ENCODE data around the gene COL1A2. TPM values are rescaled to one million over a fixed set of nuclear protein-coding genes. Genes with fewer than 3 reads are reported as not detected.

Gene COL1A2
- total and polyA plus RNA-seq, 2 donors from 2014 or later: 51.4 to 149 TPM

DNA sequence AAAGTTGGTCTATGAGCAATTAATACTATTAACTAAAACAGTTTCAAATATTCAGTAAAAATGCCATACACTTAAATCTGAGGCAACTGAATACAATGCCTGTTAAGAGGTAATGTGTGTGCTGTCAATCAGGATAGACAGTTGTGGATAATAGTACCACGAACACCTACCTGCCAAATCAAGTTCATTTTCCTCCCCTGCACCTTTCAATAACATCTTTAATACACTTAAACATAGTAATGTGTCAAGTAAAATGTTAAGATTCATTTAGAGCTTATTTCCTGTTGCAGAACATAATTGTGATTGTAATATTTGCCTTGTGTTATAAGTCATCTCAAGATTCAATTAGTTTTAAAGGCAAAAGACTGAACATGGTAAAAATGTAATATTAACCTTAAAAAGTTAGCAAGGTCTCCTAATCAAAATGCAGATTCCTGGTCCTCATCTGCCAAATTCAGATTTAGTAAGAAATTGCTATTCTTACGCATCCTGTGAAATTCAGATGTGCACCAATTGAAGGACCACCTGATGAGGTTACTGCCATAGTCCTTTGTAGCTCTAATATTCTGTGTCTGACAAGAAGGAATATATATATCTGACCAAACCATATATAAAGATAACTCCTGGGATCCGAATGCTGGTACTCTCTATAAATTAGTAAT is 37.1 kb downstream of the COL1A2 start:
- no peak for TF ChIP-seq CTCF (IDR thresholded peaks at IDR 0.05; ENCODE audit: borderline replicate concordance, extremely low read depth, insufficient read depth)
- FAIRE-seq (no peak), DNase-seq (no peak)
- H3K4me1 ChIP-seq (ENCODE audit: control insufficient read depth in 2 of 3, insufficient read depth in 2 of 3, low read depth in 1 of 3, low read length in 3 of 3): no peaks in the 10 kb centered on the region
- intact Hi-C loops (cut with DNase I): no loop called here
- no peaks in the 10 kb centered on the region for H3K9me3 ChIP-seq (ENCODE audit: control insufficient read depth in 2 of 3, insufficient read depth in 1 of 3, low read length in 3 of 3)
- no peaks in the 10 kb centered on the region for H3K27me3 ChIP-seq (ENCODE audit: control insufficient read depth, insufficient read depth, low read length)
- H3K27ac ChIP-seq (ENCODE audit: low read depth in 2 of 2, low read length in 2 of 2): no peak overlapping the region
- H3K36me3 ChIP-seq (ENCODE audit: control insufficient read depth in 2 of 3, insufficient read depth in 3 of 3, low read length in 3 of 3): no peaks in the 10 kb centered on the region
- no peak overlapping the region for H3K9ac ChIP-seq (ENCODE audit: low read length in 3 of 3)
- no peak overlapping the region for H3K4me3 ChIP-seq (ENCODE audit: low read length in 3 of 3)

DNA sequence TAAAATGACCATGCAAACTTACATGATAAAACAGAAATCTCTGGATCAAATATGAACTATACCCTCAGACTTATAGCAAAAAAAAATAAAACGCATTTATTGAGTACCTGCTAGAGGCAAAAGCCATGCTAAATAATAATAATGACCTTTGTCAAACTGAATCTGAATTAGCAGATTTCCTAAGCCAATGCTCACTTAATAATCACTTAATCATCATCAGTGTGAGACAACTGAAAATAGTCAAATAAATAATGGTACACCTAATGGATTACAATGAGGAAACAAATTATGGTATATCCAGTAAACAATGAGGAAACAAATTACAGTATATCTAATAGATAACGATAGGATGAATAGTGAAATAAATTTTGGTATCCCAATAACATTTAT is 37.6 kb downstream of the COL1A2 start:
- intact Hi-C loops (cut with DNase I): no loop called here
- TF ChIP-seq CTCF (IDR thresholded peaks at IDR 0.05; ENCODE audit: borderline replicate concordance, extremely low read depth, insufficient read depth): no peak
- H3K27ac ChIP-seq (ENCODE audit: low read depth in 2 of 2, low read length in 2 of 2): no peak overlapping the region
- H3K9ac ChIP-seq (ENCODE audit: low read length in 3 of 3): no peak overlapping the region
- no peak for FAIRE-seq
- no peaks in the 10 kb centered on the region for H3K27me3 ChIP-seq (ENCODE audit: control insufficient read depth, insufficient read depth, low read length)
- no peaks in the 10 kb centered on the region for H3K4me1 ChIP-seq (ENCODE audit: control insufficient read depth in 2 of 3, insufficient read depth in 2 of 3, low read depth in 1 of 3, low read length in 3 of 3)
- H3K36me3 ChIP-seq (ENCODE audit: control insufficient read depth in 2 of 3, insufficient read depth in 3 of 3, low read length in 3 of 3): no peaks in the 10 kb centered on the region
- H3K9me3 ChIP-seq (ENCODE audit: control insufficient read depth in 2 of 3, insufficient read depth in 1 of 3, low read length in 3 of 3): no peaks in the 10 kb centered on the region
- H3K4me3 ChIP-seq (ENCODE audit: low read length in 3 of 3): no peak overlapping the region
- no peak for DNase-seq

- no peak for FAIRE-seq
- intact Hi-C loops (cut with DNase I): no loop called here
- Histone ChIP-seq H3K36me3 (ENCODE audit: control insufficient read depth in 2 of 3, insufficient read depth in 3 of 3, low read length in 3 of 3) (no peaks in the 10 kb centered on the region), H3K9me3 (ENCODE audit: control insufficient read depth in 2 of 3, insufficient read depth in 1 of 3, low read length in 3 of 3) (no peaks in the 10 kb centered on the region), H3K4me1 (ENCODE audit: control insufficient read depth in 2 of 3, insufficient read depth in 2 of 3, low read depth in 1 of 3, low read length in 3 of 3) (no peaks in the 10 kb centered on the region), H3K9ac (ENCODE audit: low read length in 3 of 3) (no peak overlapping the region), H3K4me3 (ENCODE audit: low read length in 3 of 3) (no peak overlapping the region), H3K27me3 (ENCODE audit: control insufficient read depth, insufficient read depth, low read length) (no peaks in the 10 kb centered on the region), H3K27ac (ENCODE audit: low read depth in 2 of 2, low read length in 2 of 2) (no peak overlapping the region)
- no peak for TF ChIP-seq CTCF (IDR thresholded peaks at IDR 0.05; ENCODE audit: borderline replicate concordance, extremely low read depth, insufficient read depth)
- no peak for DNase-seq
Measured at GRCh38 chr7:94432817-94433216, 38.1 kb downstream of the COL1A2 start.

GRCh38 chr7:94433224-94433623 is 38.5 kb downstream of the COL1A2 start:
- no peak for DNase-seq
- no peak for TF ChIP-seq CTCF (IDR thresholded peaks at IDR 0.05; ENCODE audit: borderline replicate concordance, extremely low read depth, insufficient read depth)
- Histone ChIP-seq H3K36me3 (ENCODE audit: control insufficient read depth in 2 of 3, insufficient read depth in 3 of 3, low read length in 3 of 3) (no peaks in the 10 kb centered on the region), H3K9me3 (ENCODE audit: control insufficient read depth in 2 of 3, insufficient read depth in 1 of 3, low read length in 3 of 3) (no peaks in the 10 kb centered on the region), H3K4me3 (ENCODE audit: low read length in 3 of 3) (no peak overlapping the region), H3K27ac (ENCODE audit: low read depth in 2 of 2, low read length in 2 of 2) (no peak overlapping the region), H3K4me1 (ENCODE audit: control insufficient read depth in 2 of 3, insufficient read depth in 2 of 3, low read depth in 1 of 3, low read length in 3 of 3) (no peaks in the 10 kb centered on the region), H3K9ac (ENCODE audit: low read length in 3 of 3) (no peak overlapping the region), H3K27me3 (ENCODE audit: control insufficient read depth, insufficient read depth, low read length) (no peaks in the 10 kb centered on the region)
- intact Hi-C loops (cut with DNase I): no loop called here
- no peak for FAIRE-seq

Measured in kidney (tissue), 14 donors.